Ovary (tissue), 9 donors: ENCODE data around the gene TRPV4. TPM values are rescaled to one million over a fixed set of nuclear protein-coding genes. Genes with fewer than 3 reads are reported as not detected.

Source experiments
- DNase-seq, 5 donors: peaks; one replicate each; pipeline ENCODE4 v3.0.0-alpha.2; 2019 to 2020
- H3K27ac ChIP-seq, 2 donors: fragments of 200-600 bp; one replicate each; pipeline versions ENCODE4 v1.5.1 to v1.8.0; 2019 to 2022
- H3K27me3 ChIP-seq: fragments of 200-600 bp; one replicate; pipeline ENCODE4 v1.8.0; 2022
- H3K36me3 ChIP-seq: fragments of 200-600 bp; sonication (generic); one replicate; pipeline ENCODE4 v1.5.1; 2019
- H3K4me1 ChIP-seq: one replicate; pipeline ENCODE4 v1.8.1; 2013; ENCODE audit warnings: mild to moderate bottlenecking, moderate library complexity; ENCODE audit not compliant: insufficient read depth
- H3K4me3 ChIP-seq: fragments of 200-600 bp; sonication (generic); one replicate; pipeline ENCODE4 v1.5.1; 2017
- H3K9me3 ChIP-seq, 2 donors: fragments of 200-600 bp in 1 of 2; sonication (generic) in 1 of 2; one replicate each; pipeline versions ENCODE4 v1.5.1 to v1.8.1; 2013 to 2019; ENCODE audit warnings: mild to moderate bottlenecking in 1 of 2, moderate library complexity in 1 of 2
- EP300 ChIP-seq: sonication (generic); formaldehyde crosslinking; IDR thresholded peaks from one replicate; pipeline ENCODE4 v1.6.1; 2017; ENCODE audit warnings: antibody characterized with exemption
- POLR2A ChIP-seq: fragments of 450-650 bp; IDR thresholded peaks from one replicate; pipeline ENCODE4 v1.6.1; 2017; ENCODE audit warnings: antibody characterized with exemption, mild to moderate bottlenecking, moderate library complexity
- WGBS, 3 donors: extraction: QIAGEN DNeasy Blood & Tissue Kit in 1 of 3; methylation state at CpG; one replicate each; pipeline versions ENCODE4 v1.1.5 to v1.1.7; 2013 to 2017; 5-methylcytosine and 5-hydroxymethylcytosine counted together
- intact Hi-C, 4 donors: fragments of 100-400 bp; cut with DNase I; formaldehyde crosslinking; loops; one replicate each; pipeline versions ENCODE4 v1.11.0 to v1.15.1; 2022 to 2023
- polyA plus RNA-seq, 2 donors: library from polyadenylated mRNA; stranded (reverse); fragments of 200-250 nt in 1 of 2; fragments of 350-450 nt in 1 of 2; fragmentation: Illumina TruSeq in 1 of 2; extraction: RNeasy Lipid Tissue Mini Kit (QIAGEN cat#74804) in 1 of 2; gene quantifications; one replicate each; pipeline ENCODE4 v1.2.3, GENCODE V29; 2013 to 2014
- total RNA-seq, 7 donors: library from RNA; depleted of rRNA in 2 of 7; stranded (reverse); fragments of >200 nt in 2 of 7; fragmentation: NEBNext Ultra II Directional in 3 of 7; extraction: Animal tissue kit (Norgen Biotek cat#: 25700) in 3 of 7; gene quantifications; one replicate each; pipeline versions ENCODE4 v1.1.0 to v1.2.4, GENCODE V29; 2016 to 2023
- TF ChIP-seq, protein P1 (sequence below), 3 donors: fragments of 450-650 bp in 2 of 3; fragments of 200-600 bp in 1 of 3; IDR thresholded peaks; one replicate each; pipeline versions ENCODE4 v1.5.1 to v1.8.0; 2016 to 2022; ENCODE audit warnings: antibody characterized with exemption in 3 of 3, mild to moderate bottlenecking in 1 of 3
- donor health status: DM: no; HTN: no; CAD: no; lungs with moderate emphysema.
- donor health status: DM: no; HTN: no; CAD: no.
- donor health status: Bipolar disorder and iron deficiency.
- donor health status: DM: yes; HTN: yes; CAD: no.
- donor health status: DM: no; HTN: no; CAD: no.
- donor health status: DM: yes; HTN: yes; CAD: no.

The TRPV4 gene
- total and polyA plus RNA-seq, 9 donors = 0.12 to 2.4 (median 0.49) TPM; not detected in 1

DNA sequence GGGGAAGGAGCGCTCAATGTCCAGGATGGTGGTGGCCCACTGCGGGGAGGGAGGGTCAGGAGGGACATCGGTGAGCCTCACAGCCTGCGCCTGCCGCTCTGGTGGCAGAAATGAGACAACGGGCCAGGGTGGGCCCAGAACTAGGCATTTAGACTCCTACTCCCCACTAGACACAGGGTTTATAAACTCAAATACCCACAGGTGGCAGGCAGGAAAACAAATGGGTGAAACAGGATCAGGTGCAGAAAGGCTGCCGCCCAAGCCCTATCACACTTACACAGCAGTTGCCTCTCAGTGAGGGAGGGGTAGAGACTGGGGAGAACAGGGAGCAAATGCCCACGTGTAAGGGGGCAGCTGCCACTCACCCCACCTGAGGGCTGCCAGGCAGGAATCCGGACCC is 46.4 kb downstream of the TRPV4 start:
- intact Hi-C loops = loop anchor here in 1 of 4 donors (10.0 kb wide), 1 partner anchor 362 kb away; no protein-coding TSS in a partner anchor
- Histone ChIP-seq H3K27ac (no peak overlapping the region), H3K4me1 (no peaks in the 10 kb centered on the region), H3K36me3 (no peaks in the 10 kb centered on the region), H3K27me3 (no peaks in the 10 kb centered on the region), H3K4me3 (no peak overlapping the region), H3K9me3 (no peaks in the 10 kb centered on the region)
- no peak for DNase-seq
- TF ChIP-seq POLR2A (no peak), EP300 (no peak)
- 83 to 87% (median 86%) methylated on average over 9 of the region's 9 CpGs for WGBS, 3 donors

DNA sequence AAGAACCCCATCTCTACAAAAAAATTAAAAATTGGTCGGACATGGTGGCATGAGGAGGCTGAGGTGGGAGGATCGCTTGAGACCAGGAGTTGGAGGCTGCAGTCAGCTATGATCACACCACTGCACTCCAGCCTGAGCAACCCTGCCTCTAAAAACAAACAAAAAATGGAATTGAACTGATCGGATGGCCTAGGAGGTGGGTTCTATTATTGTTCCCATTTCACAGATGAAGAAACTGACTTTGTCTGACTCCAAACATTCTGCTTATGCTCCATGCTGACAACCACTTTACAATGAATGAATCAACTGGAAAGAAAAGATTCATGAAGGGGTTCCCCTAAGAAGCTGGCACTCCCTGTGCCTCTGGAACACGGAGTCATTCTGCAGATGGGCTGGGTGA is 47.3 kb downstream of the TRPV4 start:
- 80 to 96% (median 85%) methylated on average over 4 of the region's 4 CpGs for WGBS, 3 donors
- DNase-seq = no peak
- Histone ChIP-seq H3K9me3 (no peaks in the 10 kb centered on the region), H3K4me1 (no peaks in the 10 kb centered on the region), H3K4me3 (no peak overlapping the region), H3K27ac (no peak overlapping the region), H3K27me3 (no peaks in the 10 kb centered on the region), H3K36me3 (no peaks in the 10 kb centered on the region)
- intact Hi-C loops = loop anchor here in 1 of 4 donors (10.0 kb wide), 1 partner anchor 361 kb away; no protein-coding TSS in a partner anchor
- TF ChIP-seq EP300 = no peak
- TF ChIP-seq, protein P1, sequence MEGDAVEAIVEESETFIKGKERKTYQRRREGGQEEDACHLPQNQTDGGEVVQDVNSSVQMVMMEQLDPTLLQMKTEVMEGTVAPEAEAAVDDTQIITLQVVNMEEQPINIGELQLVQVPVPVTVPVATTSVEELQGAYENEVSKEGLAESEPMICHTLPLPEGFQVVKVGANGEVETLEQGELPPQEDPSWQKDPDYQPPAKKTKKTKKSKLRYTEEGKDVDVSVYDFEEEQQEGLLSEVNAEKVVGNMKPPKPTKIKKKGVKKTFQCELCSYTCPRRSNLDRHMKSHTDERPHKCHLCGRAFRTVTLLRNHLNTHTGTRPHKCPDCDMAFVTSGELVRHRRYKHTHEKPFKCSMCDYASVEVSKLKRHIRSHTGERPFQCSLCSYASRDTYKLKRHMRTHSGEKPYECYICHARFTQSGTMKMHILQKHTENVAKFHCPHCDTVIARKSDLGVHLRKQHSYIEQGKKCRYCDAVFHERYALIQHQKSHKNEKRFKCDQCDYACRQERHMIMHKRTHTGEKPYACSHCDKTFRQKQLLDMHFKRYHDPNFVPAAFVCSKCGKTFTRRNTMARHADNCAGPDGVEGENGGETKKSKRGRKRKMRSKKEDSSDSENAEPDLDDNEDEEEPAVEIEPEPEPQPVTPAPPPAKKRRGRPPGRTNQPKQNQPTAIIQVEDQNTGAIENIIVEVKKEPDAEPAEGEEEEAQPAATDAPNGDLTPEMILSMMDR (IDR thresholded peaks at IDR 0.05) = no peak
- no peak for TF ChIP-seq POLR2A

DNA sequence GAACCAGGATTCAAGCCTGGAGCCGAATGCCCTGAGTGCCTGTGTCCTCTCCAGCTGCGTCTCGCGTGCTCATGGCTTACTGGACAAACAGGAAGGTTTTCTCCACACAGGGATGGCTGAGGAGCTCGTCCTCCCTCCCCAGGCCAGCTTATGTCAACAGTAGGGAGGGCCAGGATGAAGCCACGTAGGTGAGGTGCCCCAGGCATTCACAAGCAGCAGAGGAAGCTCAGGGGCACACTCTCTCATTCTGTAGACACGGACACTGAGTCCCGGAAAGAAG is 49.3 kb downstream of the TRPV4 start:
- Histone ChIP-seq H3K27ac (no peak overlapping the region), H3K9me3 (no peaks in the 10 kb centered on the region), H3K27me3 (no peaks in the 10 kb centered on the region), H3K4me1 (no peaks in the 10 kb centered on the region), H3K36me3 (no peaks in the 10 kb centered on the region), H3K4me3 (no peak overlapping the region)
- 82 to 87% (median 86%) methylated on average over 8 of the region's 8 CpGs for WGBS, 3 donors
- no peak for DNase-seq
- intact Hi-C loops = loop anchor here in 1 of 4 donors (10.0 kb wide), 1 partner anchor 359 kb away; no protein-coding TSS in a partner anchor
- TF ChIP-seq POLR2A (no peak), EP300 (no peak)
- TF ChIP-seq, protein P1 (IDR thresholded peaks at IDR 0.05) = no peak

DNA sequence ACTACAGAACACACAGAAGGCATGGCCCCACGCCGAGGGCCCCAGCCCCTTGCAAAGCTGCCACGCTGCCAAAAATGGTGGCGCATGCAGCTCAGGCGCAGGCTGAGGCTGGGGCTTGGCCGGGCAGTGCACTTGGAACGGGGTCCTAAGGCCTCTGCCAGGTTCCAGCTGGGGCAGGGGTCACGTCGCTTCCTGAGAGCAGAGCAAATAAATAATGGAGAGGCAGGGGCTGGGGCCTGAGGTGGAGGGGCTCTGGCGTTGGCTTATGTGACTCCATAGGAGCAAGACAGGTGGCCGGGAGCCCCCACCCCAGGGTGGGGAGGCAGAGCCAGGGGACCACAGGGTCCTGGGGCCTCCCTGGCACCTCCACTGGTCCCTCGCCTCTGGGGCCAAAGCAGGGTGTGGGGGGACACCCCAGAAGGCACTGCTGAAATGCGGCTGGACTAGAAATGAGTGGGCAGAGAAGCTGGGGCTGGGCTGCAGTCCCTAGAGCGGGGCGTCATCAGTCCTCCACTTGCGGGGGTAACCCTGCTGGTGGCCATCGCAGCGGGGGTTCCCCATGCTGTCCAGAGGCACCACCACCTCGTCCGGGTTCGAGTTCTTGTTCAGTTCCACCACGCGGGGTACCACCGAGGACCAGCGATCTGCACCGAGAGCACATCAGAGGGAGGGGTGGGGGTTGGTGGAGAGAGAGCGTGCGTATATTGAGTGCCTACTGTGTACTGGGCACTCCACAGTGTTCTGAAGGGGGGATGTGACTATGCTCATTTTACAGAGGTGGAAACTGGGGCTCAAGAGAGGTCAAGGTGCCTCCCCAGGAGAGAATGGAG is 49.8 kb downstream of the TRPV4 start:
- no peak overlapping the region for H3K27ac ChIP-seq
- no peaks in the 10 kb centered on the region for H3K27me3 ChIP-seq
- 85% methylated on average over 28 of the region's 28 CpGs for WGBS, 3 donors
- DNase-seq = no peak
- H3K36me3 ChIP-seq = no peaks in the 10 kb centered on the region
- no peak overlapping the region for H3K4me3 ChIP-seq
- H3K9me3 ChIP-seq = no peaks in the 10 kb centered on the region
- H3K4me1 ChIP-seq = no peaks in the 10 kb centered on the region
- intact Hi-C loops = loop anchor here in 1 of 4 donors (10.0 kb wide), 1 partner anchor 359 kb away; no protein-coding TSS in a partner anchor
- TF ChIP-seq POLR2A = no peak
- TF ChIP-seq, protein P1 (IDR thresholded peaks at IDR 0.05) = no peak
- no peak for TF ChIP-seq EP300

DNA sequence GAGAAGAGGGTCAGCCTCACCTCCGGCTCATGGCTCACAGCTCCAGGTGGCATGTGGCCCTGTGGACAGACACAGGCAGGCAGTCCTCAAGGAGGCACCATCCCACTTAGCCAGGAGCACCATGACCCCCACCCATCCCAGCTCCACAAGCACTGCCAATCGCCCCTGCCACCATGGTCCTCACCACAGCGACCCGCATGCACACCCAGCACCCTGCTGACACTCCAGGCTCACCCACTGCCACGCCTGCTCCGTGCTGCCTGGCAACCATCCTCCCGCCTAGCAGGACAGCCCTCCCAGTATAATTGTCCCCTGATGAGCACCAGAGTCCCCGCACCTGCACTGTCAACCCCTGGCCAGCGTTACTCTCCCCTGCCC is 50.9 kb downstream of the TRPV4 start:
- TF ChIP-seq, protein P1 (IDR thresholded peaks at IDR 0.05) = no peak
- no peak for TF ChIP-seq EP300
- TF ChIP-seq POLR2A = no peak
- intact Hi-C loops = loop anchor here in 1 of 4 donors (10.0 kb wide), 1 partner anchor 358 kb away; no protein-coding TSS in a partner anchor
- no peak for DNase-seq
- H3K27ac ChIP-seq = no peak overlapping the region
- H3K9me3 ChIP-seq = no peaks in the 10 kb centered on the region
- 86 to 91% (median 90%) methylated on average over 9 of the region's 9 CpGs for WGBS, 3 donors
- no peaks in the 10 kb centered on the region for H3K27me3 ChIP-seq
- no peaks in the 10 kb centered on the region for H3K36me3 ChIP-seq
- H3K4me1 ChIP-seq = no peaks in the 10 kb centered on the region
- H3K4me3 ChIP-seq = no peak overlapping the region
